PC-3 (cell line): ENCODE results near the gene BORCS5.

Source experiments
- EZH2 ChIP-seq: fragments of 300-600 bp; sonication (generic); IDR thresholded peaks from one replicate; pipeline ENCODE4 v1.6.1; 2017; ENCODE audit warnings: antibody characterized with exemption, mild to moderate bottlenecking, low read length; ENCODE audit not compliant: unreplicated experiment
- EZH2phosphoT487 ChIP-seq: fragments of 300-600 bp; sonication (generic); IDR thresholded peaks from 2 replicates; pipeline ENCODE4 v1.6.1; 2018; ENCODE audit warnings: mild to moderate bottlenecking, antibody characterized with exemption, low read length, borderline replicate concordance
- TF ChIP-seq, protein P1 (sequence below): fragments of 300-600 bp; sonication (generic); conservative IDR thresholded peaks from 2 replicates; pipeline ENCODE4 v1.5.1; 2017; ENCODE audit warnings: antibody characterized with exemption, low read depth, mild to moderate bottlenecking, low read length

DNA sequence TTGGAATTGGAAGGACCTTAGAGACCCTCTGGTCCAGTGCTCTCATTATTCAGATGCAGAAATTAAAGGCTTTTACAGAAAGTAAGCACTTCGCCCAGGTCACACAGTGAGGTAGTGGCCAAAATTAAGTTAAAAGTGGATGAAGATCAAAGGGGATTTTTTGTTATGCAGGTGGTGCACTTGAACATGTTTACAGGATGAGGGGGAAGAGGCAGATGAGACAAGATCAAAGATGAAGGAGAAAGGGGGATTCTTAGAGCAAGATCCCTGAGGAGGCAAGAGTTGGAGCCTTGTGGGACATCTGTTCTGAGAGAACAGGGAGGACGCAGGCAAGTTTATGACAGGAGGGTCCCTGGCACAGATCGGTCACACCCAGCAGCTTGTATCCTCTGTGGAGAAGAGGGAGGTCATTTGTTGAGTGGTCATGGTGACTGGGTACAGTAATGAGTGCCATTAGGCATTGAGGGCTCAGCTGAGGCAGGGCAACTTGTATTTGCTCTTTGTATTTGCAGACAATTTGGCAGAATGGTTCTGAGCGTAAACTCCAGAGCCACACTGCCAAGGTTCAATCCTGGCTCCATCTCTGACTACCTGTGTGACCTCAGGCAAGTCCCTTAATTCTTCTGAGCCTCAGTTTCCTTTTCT lies 84.0 kb downstream of the BORCS5 start:
- TF ChIP-seq, protein P1, sequence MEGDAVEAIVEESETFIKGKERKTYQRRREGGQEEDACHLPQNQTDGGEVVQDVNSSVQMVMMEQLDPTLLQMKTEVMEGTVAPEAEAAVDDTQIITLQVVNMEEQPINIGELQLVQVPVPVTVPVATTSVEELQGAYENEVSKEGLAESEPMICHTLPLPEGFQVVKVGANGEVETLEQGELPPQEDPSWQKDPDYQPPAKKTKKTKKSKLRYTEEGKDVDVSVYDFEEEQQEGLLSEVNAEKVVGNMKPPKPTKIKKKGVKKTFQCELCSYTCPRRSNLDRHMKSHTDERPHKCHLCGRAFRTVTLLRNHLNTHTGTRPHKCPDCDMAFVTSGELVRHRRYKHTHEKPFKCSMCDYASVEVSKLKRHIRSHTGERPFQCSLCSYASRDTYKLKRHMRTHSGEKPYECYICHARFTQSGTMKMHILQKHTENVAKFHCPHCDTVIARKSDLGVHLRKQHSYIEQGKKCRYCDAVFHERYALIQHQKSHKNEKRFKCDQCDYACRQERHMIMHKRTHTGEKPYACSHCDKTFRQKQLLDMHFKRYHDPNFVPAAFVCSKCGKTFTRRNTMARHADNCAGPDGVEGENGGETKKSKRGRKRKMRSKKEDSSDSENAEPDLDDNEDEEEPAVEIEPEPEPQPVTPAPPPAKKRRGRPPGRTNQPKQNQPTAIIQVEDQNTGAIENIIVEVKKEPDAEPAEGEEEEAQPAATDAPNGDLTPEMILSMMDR: no peak
- no peak for TF ChIP-seq EZH2
- no peak for TF ChIP-seq EZH2phosphoT487
